ENCODE data around the gene OXNAD1. TPM values are rescaled to one million over a fixed set of nuclear protein-coding genes. Genes with fewer than 3 reads are reported as not detected.

OXNAD1 gene
- total RNA-seq, 4 donors from 2014 or later, result 8.0 to 17.2 (median 15.4) TPM

GRCh38 chr3:16336825-16337224 lies 71.8 kb downstream of the OXNAD1 start:
- TF ChIP-seq CTCF (IDR thresholded peaks at IDR 0.05) (no peak), POLR2A (IDR thresholded peaks at IDR 0.05) (no peak)
- Histone ChIP-seq H3K4me3 (no peak overlapping the region), H3K9me3 (no peaks in the 10 kb centered on the region), H3K27ac (peak overlapping the region in 3 of 4 donors; percentile 43 to 69 (median 57)), H3K4me1 (peaks cover 5 to 21% (median 6%) of the 10 kb centered on the region in 3 donors), H3K27me3 (no peaks in the 10 kb centered on the region), H3K36me3 (peaks cover 0 to 24% (median 0%) of the 10 kb centered on the region in 3 donors)
- intact Hi-C loops (cut with DNase I), result no loop called here
- WGBS, 2 donors, result 85 to 90% methylated on average over 3 to 5 of the region's 6 CpGs
- no peak for DNase-seq

DNA sequence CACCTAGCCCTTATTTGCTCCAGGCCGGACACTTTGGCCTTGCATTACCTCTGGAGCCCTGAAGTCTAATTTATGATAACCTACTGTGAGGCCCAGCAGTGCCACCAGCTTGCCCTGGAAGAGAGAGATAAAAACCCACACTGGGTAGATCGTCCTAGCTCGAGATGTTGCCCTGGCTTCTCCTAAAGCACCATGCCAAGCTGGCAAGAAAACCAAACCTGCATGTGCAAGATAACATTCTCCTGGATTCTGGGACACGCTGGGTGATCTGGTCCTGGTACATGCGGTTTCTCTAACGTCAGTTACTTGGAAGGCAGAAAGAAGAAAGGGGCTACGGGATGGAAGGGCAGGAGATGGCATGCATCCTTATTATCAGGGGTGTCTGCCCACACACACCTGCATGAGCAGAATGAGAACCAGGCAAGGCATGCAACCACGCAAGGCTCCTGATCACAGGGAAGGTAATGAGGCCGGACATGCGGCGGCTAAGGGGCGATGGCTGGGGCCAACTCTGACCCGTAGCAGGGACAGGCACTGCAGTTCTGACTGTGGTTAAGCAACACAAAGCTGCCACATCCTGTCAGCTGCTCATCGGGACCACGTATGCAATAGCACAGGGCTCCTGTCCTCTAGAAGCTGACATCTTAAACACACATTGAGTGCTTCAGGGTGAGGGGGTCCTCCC lies 73.0 kb downstream of the OXNAD1 start:
- Histone ChIP-seq H3K27ac (peak overlapping the region in 2 of 4 donors; percentile 51 to 69), H3K27me3 (no peaks in the 10 kb centered on the region), H3K4me3 (no peak overlapping the region), H3K4me1 (peaks cover 5 to 21% (median 6%) of the 10 kb centered on the region in 3 donors), H3K9me3 (no peaks in the 10 kb centered on the region), H3K36me3 (peaks cover 0 to 24% (median 0%) of the 10 kb centered on the region in 3 donors)
- WGBS, 2 donors, result 60 to 71% methylated on average over 10 to 14 of the region's 15 CpGs
- DNase-seq, result no peak
- intact Hi-C loops (cut with DNase I), result no loop called here
- TF ChIP-seq CTCF (IDR thresholded peaks at IDR 0.05), result no peak
- TF ChIP-seq POLR2A (IDR thresholded peaks at IDR 0.05), result no peak

DNA sequence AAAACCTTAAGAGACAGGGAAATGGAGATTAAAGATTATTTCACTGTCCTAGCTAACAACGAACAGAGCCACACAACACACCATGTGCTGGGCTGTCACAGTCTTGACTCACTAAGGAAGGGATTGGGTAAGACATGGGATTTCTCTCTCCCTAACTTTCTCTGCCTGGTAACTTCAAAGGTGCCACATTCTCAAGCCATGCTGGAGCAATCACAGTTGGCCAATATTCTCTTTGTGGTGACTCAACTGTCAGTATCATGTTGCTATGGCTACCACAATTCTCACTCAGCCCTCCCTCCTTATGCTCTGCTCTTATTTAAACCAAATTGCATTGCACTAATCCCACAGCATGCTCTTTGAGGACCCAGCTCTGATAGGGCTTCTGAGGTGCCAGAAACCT lies 74.0 kb downstream of the OXNAD1 start:
- H3K27me3 ChIP-seq, result no peaks in the 10 kb centered on the region
- H3K9me3 ChIP-seq, result no peaks in the 10 kb centered on the region
- intact Hi-C loops (cut with DNase I), result no loop called here
- WGBS, 2 donors, result 27 to 30% methylated on average over 1 of the region's 1 CpG
- H3K27ac ChIP-seq, result peak overlapping the region in 2 of 4 donors; percentile 51 to 69
- DNase-seq, result no peak
- peaks cover 0 to 20% (median 0%) of the 10 kb centered on the region in 3 donors for H3K36me3 ChIP-seq
- peaks cover 5 to 21% (median 6%) of the 10 kb centered on the region in 3 donors for H3K4me1 ChIP-seq
- no peak for TF ChIP-seq POLR2A (IDR thresholded peaks at IDR 0.05)
- no peak for TF ChIP-seq CTCF (IDR thresholded peaks at IDR 0.05)
- no peak overlapping the region for H3K4me3 ChIP-seq

DNA sequence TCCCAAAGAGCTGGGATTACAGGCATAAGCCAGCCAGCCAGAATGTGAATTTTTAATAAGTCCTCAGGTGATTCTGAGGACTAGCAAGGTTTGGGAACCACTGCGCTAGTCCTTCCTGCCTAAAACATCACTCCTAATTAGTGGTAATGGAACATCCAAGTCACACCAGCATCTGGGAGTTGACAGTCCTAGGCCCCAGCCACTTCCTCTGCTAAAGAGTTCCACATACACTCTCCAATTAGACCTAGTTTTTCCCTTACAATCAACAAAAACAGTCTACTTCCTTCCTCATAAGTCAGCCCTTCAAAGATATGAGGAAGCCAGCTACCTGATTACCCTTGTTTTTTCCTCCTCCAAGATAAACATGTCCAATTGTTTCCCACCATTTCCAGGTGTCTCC lies 78.1 kb downstream of the OXNAD1 start:
- peaks cover 5 to 16% (median 6%) of the 10 kb centered on the region in 3 donors for H3K4me1 ChIP-seq
- H3K27me3 ChIP-seq, result no peaks in the 10 kb centered on the region
- H3K27ac ChIP-seq, result no peak overlapping the region
- 100% methylated on average over 1 of the region's 1 CpG for WGBS, 2 donors
- no peak overlapping the region for H3K4me3 ChIP-seq
- no peak for DNase-seq
- H3K9me3 ChIP-seq, result no peaks in the 10 kb centered on the region
- TF ChIP-seq POLR2A (IDR thresholded peaks at IDR 0.05) (no peak), CTCF (IDR thresholded peaks at IDR 0.05) (no peak)
- intact Hi-C loops (cut with DNase I), result no loop called here
- peaks cover 0 to 12% (median 0%) of the 10 kb centered on the region in 3 donors for H3K36me3 ChIP-seq

- no peak overlapping the region for H3K4me3 ChIP-seq
- DNase-seq, result no peak
- H3K4me1 ChIP-seq, result peaks cover 0 to 10% (median 0%) of the 10 kb centered on the region in 3 donors
- TF ChIP-seq CTCF (IDR thresholded peaks at IDR 0.05) (no peak), POLR2A (IDR thresholded peaks at IDR 0.05) (no peak)
- no peaks in the 10 kb centered on the region for H3K9me3 ChIP-seq
- 88 to 96% methylated on average over 4 to 5 of the region's 7 CpGs for whole genome bisulfite sequencing, 2 donors
- intact Hi-C loops (cut with DNase I), result no loop called here
- H3K27me3 ChIP-seq, result no peaks in the 10 kb centered on the region
- peaks cover 0 to 20% (median 3%) of the 10 kb centered on the region in 3 donors for H3K36me3 ChIP-seq
- no peak overlapping the region for H3K27ac ChIP-seq
These were observed 81.5 kb downstream of the OXNAD1 start for GRCh38 chr3:16346413-16347081.

All from esophagus squamous epithelium (tissue), 5 donors.